ENCODE results near the gene GPR63. TPM values are rescaled to one million over a fixed set of nuclear protein-coding genes. Genes with fewer than 3 reads are reported as not detected.

Gene GPR63
- total and polyA plus RNA-seq, 2 donors (not counting 3 experiments of a cell fraction or from before 2014, with no cell fraction given): 0.06 to 0.13 TPM

GRCh38 chr6:96809119-96809518 lies 28.2 kb downstream of the GPR63 start:
- POLR2A ChIA-PET: no interaction called here
- Histone ChIP-seq H3K9ac (replicated peaks; ENCODE audit: extremely low read depth, insufficient read depth, low read length) (no peak overlapping the region), H3K4me2 (ENCODE audit: insufficient read depth, low read length) (no peak overlapping the region), H4K20me1 (replicated peaks; ENCODE audit: control insufficient read depth, extremely low read depth, insufficient read depth, low read length) (no peaks in the 10 kb centered on the region), H3K9me1 (replicated peaks; ENCODE audit: control insufficient read depth, extremely low read depth, insufficient read depth, low read length) (no peaks in the 10 kb centered on the region), H3K36me3 (ENCODE audit: control insufficient read depth in 2 of 2, extremely low read depth in 1 of 2, insufficient read depth in 2 of 2, low read length in 2 of 2) (no peaks in the 10 kb centered on the region), H2AFZ (ENCODE audit: low read depth, low read length) (no peak overlapping the region), H3K27me3 (ENCODE audit: control insufficient read depth in 2 of 2, insufficient read depth in 2 of 2, low read length in 2 of 2) (no peaks in the 10 kb centered on the region), H3K27ac (ENCODE audit: insufficient read depth, low read depth, low read length) (no peak overlapping the region), H3K4me3 (replicated peaks in 1 of 3; ENCODE audit: insufficient read depth in 1 of 3, low read depth in 1 of 3, low read length in 3 of 3) (no peak overlapping the region), H3K9me3 (replicated peaks; ENCODE audit: control insufficient read depth, insufficient read depth, low read length) (no peaks in the 10 kb centered on the region), H3K4me1 (ENCODE audit: control insufficient read depth, extremely low read depth, insufficient read depth, low read length) (no peaks in the 10 kb centered on the region), H3K79me2 (ENCODE audit: control insufficient read depth, insufficient read depth, low read length) (no peaks in the 10 kb centered on the region)
- intact Hi-C loops (cut with micrococcal nuclease) (no loop called here), dilution Hi-C loops (cut with MboI; ENCODE audit: extremely low pct_ligation_motif_present, low sequenced_read_pairs) (no loop called here)
- no TSS peak for BruUV-seq (replicated peaks)
- TF ChIP-seq EZH2 (IDR thresholded peaks at IDR 0.05; ENCODE audit: borderline replicate concordance, low read depth, low read length, severe bottlenecking) (no peak), MYC (IDR thresholded peaks at IDR 0.05; ENCODE audit: low read depth, low read length) (no peak), FOS (IDR thresholded peaks at IDR 0.05; ENCODE audit: borderline replicate concordance, insufficient read depth, low read length) (no peak), GATA2 (IDR thresholded peaks at IDR 0.05; ENCODE audit: insufficient read depth, insufficient read length, low read depth, low read length) (no peak), JUN (IDR thresholded peaks at IDR 0.05; ENCODE audit: borderline replicate concordance, insufficient read depth, insufficient read length, low read depth) (no peak), POLR2A (IDR thresholded peaks at IDR 0.05; ENCODE audit: low read depth, low read length) (no peak), POLR2AphosphoS5 (IDR thresholded peaks at IDR 0.05; ENCODE audit: insufficient read depth, low read depth, low read length) (no peak)
- TF ChIP-seq, protein P1, sequence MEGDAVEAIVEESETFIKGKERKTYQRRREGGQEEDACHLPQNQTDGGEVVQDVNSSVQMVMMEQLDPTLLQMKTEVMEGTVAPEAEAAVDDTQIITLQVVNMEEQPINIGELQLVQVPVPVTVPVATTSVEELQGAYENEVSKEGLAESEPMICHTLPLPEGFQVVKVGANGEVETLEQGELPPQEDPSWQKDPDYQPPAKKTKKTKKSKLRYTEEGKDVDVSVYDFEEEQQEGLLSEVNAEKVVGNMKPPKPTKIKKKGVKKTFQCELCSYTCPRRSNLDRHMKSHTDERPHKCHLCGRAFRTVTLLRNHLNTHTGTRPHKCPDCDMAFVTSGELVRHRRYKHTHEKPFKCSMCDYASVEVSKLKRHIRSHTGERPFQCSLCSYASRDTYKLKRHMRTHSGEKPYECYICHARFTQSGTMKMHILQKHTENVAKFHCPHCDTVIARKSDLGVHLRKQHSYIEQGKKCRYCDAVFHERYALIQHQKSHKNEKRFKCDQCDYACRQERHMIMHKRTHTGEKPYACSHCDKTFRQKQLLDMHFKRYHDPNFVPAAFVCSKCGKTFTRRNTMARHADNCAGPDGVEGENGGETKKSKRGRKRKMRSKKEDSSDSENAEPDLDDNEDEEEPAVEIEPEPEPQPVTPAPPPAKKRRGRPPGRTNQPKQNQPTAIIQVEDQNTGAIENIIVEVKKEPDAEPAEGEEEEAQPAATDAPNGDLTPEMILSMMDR (IDR thresholded peaks at IDR 0.05; ENCODE audit: extremely low read depth in 1 of 2, insufficient read depth in 1 of 2, low read depth in 1 of 2, low read length in 2 of 2): no peak
- TF ChIP-seq, protein P2, sequence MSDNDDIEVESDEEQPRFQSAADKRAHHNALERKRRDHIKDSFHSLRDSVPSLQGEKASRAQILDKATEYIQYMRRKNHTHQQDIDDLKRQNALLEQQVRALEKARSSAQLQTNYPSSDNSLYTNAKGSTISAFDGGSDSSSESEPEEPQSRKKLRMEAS (IDR thresholded peaks at IDR 0.05; ENCODE audit: insufficient read depth, insufficient read length): no peak
- FAIRE-seq: no peak
- CTCF ChIA-PET: no interaction called here
- no peak for DNase-seq (ENCODE audit: low read depth, low spot score)
